D721Med (cell line): ENCODE measurements around the gene TNS1.

ENCODE experiments used
- DNase-seq: peaks from one replicate; pipeline ENCODE4 v3.0.0; 2011; ENCODE audit warnings: low spot score; ENCODE audit not compliant: insufficient read length
- FAIRE-seq: peaks from 2 replicates; lab custom pipeline; 2011; peaks lifted over from hg19 to GRCh38; lab: Jason Lieb, UNC
- CTCF ChIP-seq: IDR thresholded peaks from 2 replicates; pipeline ENCODE4 v1.5.1; 2012; ENCODE audit warnings: mild to moderate bottlenecking, control low read depth; ENCODE audit not compliant: insufficient read depth; ENCODE audit errors: missing control alignments

TNS1 gene

GRCh38 chr2:217929272-217929671 lies 73.5 kb downstream of the TNS1 start:
- no peak for TF ChIP-seq CTCF
- FAIRE-seq = no peak
- DNase-seq = no peak

- TF ChIP-seq CTCF = no peak
- DNase-seq = no peak
- FAIRE-seq = no peak
Observed at GRCh38 chr2:217928324-217929181, 74.2 kb downstream of the TNS1 start.

GRCh38 chr2:217927601-217928323 lies 75.0 kb downstream of the TNS1 start:
- TF ChIP-seq CTCF = no peak
- FAIRE-seq (no peak), DNase-seq (no peak)

GRCh38 chr2:217926801-217927200 lies 76.0 kb downstream of the TNS1 start:
- no peak for DNase-seq
- TF ChIP-seq CTCF = no peak
- FAIRE-seq = no peak

GRCh38 chr2:217924346-217924901 lies 78.4 kb downstream of the TNS1 start:
- DNase-seq (no peak), FAIRE-seq (no peak)
- no peak for TF ChIP-seq CTCF

GRCh38 chr2:217923007-217923686 lies 79.6 kb downstream of the TNS1 start:
- DNase-seq = no peak
- no peak for TF ChIP-seq CTCF
- FAIRE-seq = no peak
